Hematopoietic multipotent progenitor cell (in vitro differentiated cells): ENCODE data around the gene RNF115. TPM values are rescaled to one million over a fixed set of nuclear protein-coding genes. Genes with fewer than 3 reads are reported as not detected.
"Not testable (repeated sequence)": the region's sequence is repeated elsewhere in the genome, so short reads cannot be mapped to it uniquely, and the experiment has no call there.

Experiments used
- DNase-seq, 3 donors: peaks; one replicate each; pipeline ENCODE4 v3.0.0-alpha.2; 2011 to 2015; ENCODE audit warnings: low read depth in 2 of 3, low spot score in 2 of 3
- total RNA-seq: library from RNA; depleted of rRNA; stranded (reverse); fragments of >200 nt; gene quantifications from one replicate; pipeline ENCODE4 v1.2.3, GENCODE V29; 2012

RNF115 gene
- total RNA-seq, 1 donor: 9.2 TPM

DNA sequence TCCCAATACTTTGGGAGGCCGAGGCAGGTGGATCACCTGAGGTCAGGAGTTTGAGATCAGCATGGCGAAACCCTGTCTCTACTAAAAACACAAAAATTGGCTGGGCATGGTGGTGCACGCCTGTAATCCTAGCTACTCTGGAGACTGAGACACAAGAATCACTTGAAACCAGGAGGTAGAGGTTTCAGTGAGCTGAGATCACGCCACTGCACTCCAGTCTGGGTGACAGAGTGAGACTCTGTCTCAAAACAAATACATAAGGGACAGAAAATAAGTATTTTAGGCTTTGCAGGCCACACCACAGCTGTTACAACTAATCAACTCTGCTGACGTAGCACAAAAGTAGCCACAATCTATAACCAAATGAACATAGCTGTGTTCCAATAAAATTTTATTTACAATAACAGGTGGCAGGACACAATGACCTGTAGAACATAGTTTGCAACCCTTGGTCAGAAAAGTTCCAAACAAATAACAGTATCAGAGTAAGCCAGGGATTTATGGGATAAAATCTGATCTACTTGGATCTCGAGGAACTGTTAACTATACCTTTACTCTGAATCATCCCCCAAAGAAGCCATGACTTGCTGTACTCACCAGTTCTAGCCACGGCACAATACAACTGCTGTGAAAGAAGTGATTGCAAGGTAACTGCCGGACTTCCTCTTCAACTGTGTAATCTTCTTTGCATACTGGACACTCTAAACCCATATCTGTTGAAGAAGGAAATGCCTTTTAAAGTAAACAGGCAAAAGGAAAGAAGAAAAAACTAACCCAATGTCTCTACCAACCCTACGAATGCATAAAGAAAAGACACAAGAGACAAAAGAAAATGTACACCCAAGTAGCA, 76.3 kb downstream of the RNF115 start:
- DNase-seq: no peak

DNA sequence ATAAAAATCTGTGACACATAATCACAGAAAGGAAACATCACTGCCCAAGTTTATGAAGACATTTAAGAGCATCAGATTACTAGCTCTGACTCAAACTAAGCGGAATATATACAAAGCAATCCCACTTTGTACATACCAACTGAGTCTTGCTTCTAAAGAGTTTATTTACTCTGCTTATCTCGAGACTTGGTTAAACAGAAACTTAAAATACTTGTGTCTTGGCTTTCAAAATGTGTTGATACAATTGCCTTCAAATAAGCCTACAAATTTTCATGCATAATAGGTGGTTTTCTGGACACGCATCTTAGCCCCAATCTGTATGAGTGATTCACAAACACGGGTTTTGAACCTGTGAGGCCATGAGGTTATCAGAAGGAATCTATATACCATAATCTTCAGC, 83.6 kb downstream of the RNF115 start:
- DNase-seq: no peak

DNA sequence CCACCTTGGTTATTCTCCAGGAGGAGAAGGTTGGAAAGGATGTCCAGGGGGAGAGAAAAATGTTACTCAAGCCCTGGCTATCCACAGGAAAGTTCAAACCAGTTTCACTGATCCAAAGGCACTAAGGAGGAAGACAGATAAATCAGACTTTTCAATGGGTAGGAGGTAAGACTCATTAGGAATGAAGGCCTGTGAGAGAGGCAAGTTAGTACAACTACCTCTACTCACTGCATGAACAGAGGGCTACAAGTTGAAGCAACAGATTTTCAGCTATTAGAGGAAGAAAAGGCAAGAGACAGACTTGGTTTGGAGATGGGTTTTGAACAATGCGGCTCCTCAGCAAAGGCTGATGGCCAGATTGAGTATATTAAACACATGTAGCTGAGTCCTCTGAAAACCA, 87.7 kb downstream of the RNF115 start:
- DNase-seq: no peak

DNA sequence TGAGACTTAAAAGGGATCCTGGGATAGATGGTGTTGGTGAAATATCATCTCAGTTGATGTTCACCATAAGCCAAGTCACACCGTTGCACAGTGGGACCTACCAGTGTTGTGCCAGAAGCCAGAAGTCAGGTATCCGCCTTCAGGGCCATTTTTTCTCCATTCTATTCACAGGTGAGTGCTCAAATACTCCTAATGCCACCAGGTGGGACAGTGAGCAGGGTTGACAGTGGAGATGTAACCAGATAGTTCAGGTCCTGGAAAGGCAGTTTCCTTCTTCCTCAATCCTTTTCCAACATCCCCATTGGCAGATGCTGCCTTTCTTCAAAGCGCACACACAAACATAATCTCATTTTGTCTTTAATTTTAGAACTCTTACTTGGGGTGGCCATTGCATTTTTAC, 93.0 kb downstream of the RNF115 start:
- DNase-seq: no peak

DNA sequence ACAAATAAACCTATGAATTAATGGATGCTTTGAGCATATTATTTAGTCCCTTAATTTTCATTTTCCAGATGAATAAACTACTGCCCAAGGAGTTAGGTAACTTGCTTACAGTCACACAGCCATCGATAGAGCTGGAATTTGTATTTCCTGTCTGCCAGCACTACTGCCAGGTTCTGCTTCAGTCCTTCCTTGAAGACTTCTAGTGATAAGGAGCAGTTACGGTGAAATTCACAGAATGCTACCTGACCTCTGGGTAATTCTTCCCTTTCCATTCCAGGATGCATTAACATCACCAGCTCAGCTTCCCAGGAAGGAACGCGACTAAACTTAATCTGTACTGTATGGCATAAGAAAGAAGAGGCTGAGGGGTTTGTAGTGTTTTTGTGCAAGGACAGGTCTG, 93.4 kb downstream of the RNF115 start:
- no peak for DNase-seq

DNA sequence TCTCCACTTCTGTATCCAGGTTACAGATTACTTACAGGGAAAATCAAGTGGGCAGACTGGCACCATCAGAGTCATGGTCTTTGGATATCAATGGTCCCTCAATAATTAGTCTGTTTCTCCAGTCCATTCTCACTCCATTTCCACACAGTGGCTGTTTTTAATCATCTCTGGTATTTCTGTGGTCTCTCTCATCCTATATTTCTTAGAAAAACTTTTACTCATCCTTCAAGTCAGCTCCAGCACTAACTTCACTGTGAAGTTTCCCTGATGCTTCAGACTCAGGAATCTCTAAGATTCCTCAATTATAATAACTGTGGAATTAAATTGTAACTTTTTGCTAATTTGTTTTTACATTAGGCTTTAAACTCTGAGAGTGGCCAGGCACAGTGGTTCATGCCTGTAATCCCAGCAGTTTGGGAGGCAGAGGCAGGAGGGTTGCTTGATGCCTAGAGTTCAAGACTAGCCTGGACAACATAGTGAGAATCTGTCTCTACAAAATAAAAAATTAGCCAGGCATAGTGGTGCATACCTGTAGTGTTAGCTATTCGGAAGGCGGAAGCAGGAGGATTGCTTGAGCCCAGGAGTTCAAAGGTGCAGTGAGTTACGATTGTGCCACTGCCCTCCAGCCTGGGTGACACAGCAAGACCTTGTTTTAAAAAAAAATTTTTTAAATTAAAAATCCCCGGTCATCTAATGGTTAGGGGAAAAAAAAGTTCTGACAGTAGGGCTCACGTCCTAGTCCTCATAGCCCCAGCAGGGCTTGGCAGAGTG, 94.0 kb downstream of the RNF115 start:
- DNase-seq: no peak

DNA sequence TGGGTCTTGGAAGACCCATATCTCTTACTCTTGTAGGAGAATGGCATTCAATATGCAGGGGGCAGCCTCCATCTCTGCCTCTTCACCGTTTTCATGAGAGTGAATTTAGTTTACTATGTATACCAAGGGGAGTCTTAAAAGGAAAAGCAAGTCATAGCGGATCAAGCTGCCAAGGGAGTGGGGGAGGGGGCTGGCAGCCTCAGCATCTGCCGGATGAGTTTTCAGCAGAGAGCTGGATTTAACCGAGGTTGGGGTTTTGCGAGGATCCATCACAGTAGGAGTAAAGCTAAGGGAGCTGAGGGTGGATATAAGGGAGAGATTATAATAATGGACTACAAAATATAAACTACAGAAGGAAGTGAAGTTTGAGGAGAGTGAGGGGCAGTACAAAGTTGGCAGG, 94.7 kb downstream of the RNF115 start:
- no peak for DNase-seq

DNA sequence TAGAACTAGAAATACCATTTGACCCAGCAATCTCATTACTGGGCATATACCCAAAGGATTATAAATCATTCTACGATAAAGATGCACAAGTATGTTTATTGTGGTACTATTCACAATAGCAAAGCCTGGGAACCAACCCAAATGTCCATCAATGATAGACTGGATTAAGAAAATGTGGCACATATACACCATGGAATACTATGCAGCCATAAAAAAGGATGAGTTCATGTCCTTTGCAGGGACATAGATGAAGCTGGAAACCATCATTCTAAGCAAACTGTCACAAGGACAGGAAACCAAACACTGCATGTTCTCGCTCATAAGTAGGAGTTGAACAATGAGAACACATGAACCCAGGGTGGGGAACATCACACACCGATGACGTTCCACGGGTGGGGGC, 97.7 kb downstream of the RNF115 start:
- not testable (repeated sequence) for DNase-seq

DNA sequence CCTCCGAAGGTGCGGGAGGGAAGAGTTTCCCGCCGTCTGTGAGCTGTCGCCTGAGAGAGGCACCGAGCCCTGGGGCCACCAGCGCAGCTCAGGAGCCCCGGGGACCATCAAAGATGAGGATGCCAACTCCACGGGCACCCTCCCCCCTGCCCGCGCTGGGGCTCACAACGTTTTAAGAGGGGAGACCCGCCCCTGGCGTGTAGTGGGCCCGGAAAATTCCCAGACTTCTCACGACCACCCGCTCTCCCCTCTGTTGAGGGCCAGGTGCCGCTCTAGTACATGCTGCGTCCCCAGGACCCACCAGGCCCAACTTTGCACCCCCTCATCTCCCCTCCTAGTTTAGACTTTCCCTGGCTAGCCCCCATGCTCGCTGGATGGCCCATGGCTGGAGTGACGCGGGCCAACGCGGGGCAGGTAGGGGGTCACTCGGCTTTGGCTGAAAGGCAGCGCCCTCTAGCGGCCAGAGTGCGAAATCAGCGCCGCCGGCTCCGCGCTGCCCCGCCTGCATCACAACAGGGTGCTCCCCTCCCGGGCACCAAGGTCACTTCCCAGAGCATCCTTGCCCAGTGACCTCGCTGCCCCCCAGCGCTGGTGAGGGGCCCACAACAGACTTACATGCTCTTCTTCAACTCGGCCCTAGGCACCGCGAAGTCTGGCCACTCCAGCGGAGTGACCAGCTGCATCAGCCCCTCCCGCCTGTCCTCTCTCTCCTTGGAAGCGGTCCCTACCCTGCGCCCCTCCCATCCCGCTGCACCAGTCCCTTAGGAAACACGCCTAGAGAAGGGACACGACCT, 102.8 kb downstream of the RNF115 start:
- peak; percentile 44 to 67 (median 50) for DNase-seq

DNA sequence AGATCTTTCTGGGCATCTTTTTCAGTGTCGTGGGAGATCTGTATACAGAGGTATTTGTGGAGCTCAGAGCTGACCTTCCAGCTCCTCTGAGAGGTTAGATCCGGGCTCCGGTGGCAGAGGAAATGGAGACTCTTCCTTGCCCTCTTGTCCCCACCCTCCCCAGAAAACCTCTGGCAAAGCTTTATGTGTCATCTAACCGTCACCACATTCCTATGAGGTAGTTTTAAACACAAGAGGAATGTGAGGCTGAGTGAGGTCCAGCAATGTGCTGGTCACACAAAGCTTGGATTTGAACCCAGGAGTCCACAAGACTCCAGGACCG, 103.4 kb downstream of the RNF115 start:
- no peak for DNase-seq

DNA sequence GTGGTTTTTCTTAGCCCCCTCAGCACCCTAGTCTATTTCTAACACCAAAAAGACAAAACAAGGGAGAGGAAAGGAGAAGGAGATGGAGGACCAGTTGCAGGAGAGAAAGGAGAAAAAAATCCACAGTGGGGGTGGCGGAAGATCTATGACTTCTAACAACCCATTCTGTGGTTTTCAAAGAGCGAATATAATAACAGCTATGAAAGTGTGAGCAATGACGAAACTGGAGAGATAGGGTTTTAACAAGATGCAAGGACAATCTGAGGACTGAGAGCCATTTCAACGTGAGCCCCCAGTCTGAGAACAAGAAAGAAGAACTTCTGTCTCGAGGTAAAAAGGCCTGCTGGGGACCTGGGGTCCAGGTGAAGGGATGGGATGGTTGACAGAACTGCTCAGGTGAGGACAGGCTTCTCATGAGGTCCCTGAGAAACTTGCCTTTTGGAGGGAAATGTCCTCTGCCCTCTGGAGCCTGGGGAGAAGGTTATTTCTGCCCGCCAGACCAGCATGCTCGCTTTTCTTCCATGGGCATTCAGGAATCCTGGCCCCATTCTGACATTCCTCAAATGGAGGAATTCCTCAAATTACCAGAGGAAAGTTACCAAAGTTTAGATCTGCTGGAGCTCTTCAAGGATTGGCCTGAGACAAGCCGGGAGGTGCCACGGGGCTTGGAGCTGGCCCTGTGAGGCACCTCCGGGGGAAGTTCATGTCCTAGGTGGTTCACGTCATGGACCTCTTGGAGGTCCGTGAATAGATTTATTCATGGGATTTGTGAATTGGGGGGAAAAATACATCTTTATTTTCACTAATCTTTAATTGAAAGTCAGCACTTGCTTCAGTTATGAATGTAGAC, 104.4 kb downstream of the RNF115 start, which contains the start of gene CD160:
CD160 (plus strand) TSS at position 270 of the 850 bp plus-strand sequence. CDS start 8,829 bp downstream, outside the sequence.
- DNase-seq: no peak

DNA sequence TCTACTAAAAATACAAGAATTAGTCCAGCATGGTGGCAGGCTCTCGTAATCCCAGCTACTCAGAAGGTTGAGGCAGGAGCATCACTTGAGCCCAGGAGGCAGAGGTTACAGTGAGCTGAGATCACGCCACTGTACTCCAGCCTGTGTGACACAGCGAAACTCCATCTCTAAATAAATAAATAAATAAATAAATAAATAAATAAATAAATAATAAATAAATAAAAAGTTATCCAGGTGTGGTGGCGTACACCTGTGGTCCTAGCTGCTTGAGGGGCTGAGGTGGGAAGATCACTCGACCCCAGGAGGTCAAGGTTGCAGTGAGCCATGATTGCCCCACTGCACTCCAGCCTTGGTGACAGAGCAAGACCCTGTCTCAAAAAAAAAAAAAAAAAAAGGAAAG, 105.4 kb downstream of the RNF115 start:
- not testable (repeated sequence) for DNase-seq

DNA sequence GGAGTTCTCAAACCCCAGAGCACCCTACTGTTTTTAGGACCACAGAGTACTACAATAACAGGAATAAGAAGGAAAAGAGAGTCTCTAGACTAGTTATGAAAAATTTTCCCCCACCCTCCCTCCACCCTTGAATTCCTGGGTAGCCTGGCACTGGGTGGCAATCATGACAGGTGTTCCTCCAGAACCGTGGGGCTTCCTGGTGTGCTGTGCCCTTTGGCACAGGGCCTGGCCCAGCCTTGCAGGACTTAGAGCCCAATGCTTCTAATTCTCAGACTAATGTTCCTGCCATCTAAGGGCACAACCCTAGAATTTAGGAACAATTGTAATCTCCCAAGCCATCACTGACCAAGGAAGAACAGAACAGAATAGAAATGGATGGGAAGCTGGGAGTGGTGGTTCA, 106.1 kb downstream of the RNF115 start:
- no peak for DNase-seq

DNA sequence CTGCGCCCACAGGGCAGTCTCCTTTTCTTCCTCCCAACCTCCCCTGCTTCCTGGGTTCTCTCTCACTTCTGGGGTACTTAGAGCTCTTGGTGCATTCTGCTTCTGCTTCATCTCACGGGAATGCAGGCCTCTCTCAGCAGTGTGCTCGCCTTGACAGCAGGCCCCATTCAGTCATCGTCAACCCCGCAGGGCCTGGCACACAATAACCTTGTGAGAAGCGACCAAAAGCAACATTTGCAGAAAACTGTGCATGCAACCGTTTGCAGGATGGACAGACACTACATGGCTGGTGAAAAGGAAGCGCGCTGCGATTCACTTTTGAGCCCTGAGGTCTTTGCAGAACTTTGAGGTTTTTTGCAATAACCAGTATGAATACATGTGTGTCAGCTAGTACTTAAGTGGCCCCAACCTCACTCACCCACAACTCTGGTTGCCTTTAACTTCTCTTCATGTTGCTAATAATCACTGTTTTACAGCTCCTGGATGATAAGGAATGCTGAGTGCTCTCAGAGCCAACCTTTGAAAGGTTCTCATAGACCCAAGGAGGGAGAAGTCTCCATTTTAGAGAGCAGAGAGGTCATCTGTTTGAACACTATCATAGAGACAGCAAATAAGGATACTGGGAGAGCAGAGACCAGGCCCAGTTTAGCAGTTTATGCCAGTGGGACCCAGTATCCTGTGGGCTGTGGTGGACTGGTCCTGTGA, 107.1 kb downstream of the RNF115 start:
- DNase-seq: no peak

DNA sequence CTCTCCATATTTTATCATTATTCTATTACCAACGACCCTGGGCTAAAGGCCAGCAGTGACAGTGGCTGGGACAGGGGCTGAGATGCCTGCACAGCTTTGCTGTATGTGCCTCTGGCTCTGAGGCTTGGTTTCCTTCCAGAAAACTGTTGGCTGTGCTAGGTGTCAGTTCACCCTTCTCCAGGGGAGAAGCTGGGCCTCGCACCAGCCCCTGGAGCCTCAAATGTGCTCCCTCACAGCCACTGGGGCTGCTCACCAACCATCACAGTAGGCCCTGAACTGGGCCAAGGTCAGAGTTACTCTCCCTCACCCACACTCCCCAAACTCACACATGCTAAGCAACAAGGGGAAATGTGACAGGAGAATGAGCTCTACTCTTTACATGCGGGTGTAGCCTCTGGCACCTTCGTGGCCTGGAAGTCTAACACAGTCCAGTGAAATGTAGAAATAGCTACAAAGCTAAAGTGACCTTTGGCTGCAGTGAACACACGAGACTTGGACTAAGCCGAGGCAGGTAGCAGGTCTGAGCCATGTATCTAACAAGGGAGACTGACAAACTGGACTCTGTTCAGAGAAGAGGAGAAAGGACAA, 109.3 kb downstream of the RNF115 start:
- DNase-seq: no peak

DNA sequence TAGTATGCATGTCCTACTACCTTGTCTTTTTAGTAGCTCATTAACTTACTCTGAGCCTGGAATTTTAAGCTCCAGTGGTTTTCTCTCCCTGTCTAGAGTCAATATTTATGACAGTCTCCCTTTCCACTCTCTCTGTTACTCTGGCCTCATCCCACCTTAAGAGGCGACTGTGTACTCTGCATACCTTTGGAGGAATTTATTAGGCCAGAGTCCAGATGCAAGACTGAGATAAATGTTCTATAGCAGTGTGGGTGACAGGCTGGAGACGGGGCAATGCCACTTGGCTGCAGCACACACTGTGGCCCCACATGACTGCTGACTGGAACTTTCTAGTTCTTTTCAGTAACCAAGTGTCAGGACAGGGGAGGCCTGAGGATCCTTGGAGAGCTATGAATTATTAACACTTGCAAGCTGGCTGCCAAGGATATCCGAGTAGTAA, 112.7 kb downstream of the RNF115 start:
- DNase-seq: no peak

DNA sequence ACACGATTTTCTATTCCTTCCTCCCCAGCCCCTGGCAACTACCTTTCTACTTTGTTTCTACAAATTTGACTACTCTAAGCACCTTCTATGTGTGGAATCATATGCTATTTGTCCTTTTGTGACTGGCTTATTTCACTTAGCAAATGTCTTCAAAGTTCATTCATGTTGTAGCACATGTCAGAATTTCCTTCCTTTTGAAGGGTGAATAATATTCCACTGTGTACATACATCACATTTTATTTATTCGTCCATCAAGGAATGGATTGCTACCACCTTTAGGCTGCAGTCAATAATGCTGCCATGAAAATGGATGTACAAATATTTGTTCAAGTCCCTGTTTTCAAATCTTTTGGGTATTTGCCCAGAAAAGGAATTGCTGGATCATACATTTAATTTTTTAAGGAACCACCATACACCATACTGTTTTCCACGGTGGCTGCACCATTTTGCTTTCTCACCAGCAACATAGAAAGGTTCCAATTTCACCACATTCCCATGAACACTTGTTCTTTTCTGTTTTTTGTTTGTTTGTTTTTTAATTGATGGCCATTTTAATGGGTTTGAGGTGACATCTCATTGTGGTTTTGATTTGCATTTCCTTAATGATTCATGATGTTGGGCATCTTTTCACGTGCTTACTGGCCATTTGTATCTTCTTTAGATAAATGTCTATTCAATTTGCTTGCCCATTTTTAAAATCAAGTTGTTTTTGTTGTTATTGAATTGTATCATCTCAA, 113.4 kb downstream of the RNF115 start:
- no peak for DNase-seq

DNA sequence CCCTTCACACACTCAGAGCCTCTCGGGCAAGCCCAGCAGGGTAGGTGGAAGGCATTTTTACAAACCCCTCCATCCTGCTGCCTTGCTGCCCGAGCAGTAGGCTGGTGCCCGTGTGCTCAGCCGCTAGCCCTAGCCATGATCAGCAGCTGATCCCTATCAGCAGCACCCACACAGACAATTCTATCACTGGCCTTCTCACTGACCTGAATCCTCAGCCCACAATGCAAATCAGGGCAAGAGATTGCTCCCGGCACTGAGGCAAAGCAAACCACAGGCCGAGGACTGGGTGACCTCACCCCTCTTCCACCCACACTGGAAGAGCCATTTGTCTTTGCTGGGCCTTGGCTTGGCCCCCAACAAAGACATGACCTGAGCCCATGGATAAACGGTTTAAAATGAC, 115.8 kb downstream of the RNF115 start:
- DNase-seq: no peak
